Heart right ventricle (tissue), 16 donors: ENCODE data around the gene MSANTD4. TPM values are rescaled to one million over a fixed set of nuclear protein-coding genes. Genes with fewer than 3 reads are reported as not detected.
A peak's percentile ranks its signal among the peaks of the same experiment; 100 is the strongest.
"Not testable (repeated sequence)": the region's sequence is repeated elsewhere in the genome, so short reads cannot be mapped to it uniquely, and the experiment has no call there.

ENCODE experiments used
- ATAC-seq, 8 donors: fragments of 200-7000 bp; cut with Tn5 transposase; one replicate each; pipeline ENCODE4 v1.9.1; 2020; ENCODE audit warnings: mild to moderate bottlenecking in 8 of 8, moderate library complexity in 8 of 8, moderate number of reproducible peaks in 1 of 8
- DNase-seq, 2 donors: peaks; one replicate each; pipeline ENCODE4 v3.0.0-alpha.2; 2020
- H3K27ac ChIP-seq, 10 donors: fragments of 200-600 bp; sonication (generic) in 2 of 10; one replicate each; pipeline versions ENCODE4 v1.5.0 to v1.8.0; 2020 to 2022; ENCODE audit warnings: mild to moderate bottlenecking in 3 of 10
- H3K27me3 ChIP-seq, 7 donors: fragments of 200-600 bp; one replicate each; pipeline ENCODE4 v1.8.0; 2021 to 2022; ENCODE audit warnings: mild to moderate bottlenecking in 2 of 7
- H3K36me3 ChIP-seq, 9 donors: fragments of 200-600 bp; sonication (generic) in 1 of 9; one replicate each; pipeline versions ENCODE4 v1.5.0 to v1.8.0; 2020 to 2022; ENCODE audit warnings: mild to moderate bottlenecking in 2 of 9
- H3K4me1 ChIP-seq, 9 donors: fragments of 200-600 bp; sonication (generic) in 1 of 9; one replicate each; pipeline versions ENCODE4 v1.5.0 to v1.8.0; 2020 to 2022; ENCODE audit warnings: mild to moderate bottlenecking in 4 of 9
- H3K4me3 ChIP-seq, 10 donors: fragments of 200-600 bp; sonication (generic) in 2 of 10; one replicate each; pipeline versions ENCODE4 v1.5.0 to v1.8.0; 2020 to 2022; ENCODE audit warnings: mild to moderate bottlenecking in 7 of 10, moderate library complexity in 2 of 10
- H3K9me3 ChIP-seq, 11 donors: fragments of 200-600 bp in 10 of 11; sonication (generic) in 2 of 11; one replicate each; pipeline versions ENCODE4 v1.5.0 to v1.8.0; 2013 to 2022; ENCODE audit warnings: mild to moderate bottlenecking in 2 of 11, control low read depth in 1 of 11, moderate library complexity in 1 of 11
- WGBS, 2 donors: extraction: QIAGEN DNeasy Blood & Tissue Kit; methylation state at CpG; one replicate each; pipeline ENCODE4 v1.1.7; 2013; ENCODE audit warnings: inconsistent platforms in 1 of 2; 5-methylcytosine and 5-hydroxymethylcytosine counted together
- intact Hi-C, 10 donors: fragments of 100-400 bp; cut with DNase I; formaldehyde crosslinking; loops; one replicate each; pipeline versions ENCODE4 v1.11.1 to v1.14.2; 2022
- polyA plus RNA-seq, 2 donors: library from polyadenylated mRNA; stranded (reverse); fragments of 200-250 nt; gene quantifications; one replicate each; pipeline ENCODE4 v1.2.3, GENCODE V29; 2013
- total RNA-seq, 10 donors: library from RNA; stranded (reverse); fragmentation: NEBNext Ultra II Directional in 3 of 10; extraction: Animal tissue kit (Norgen Biotek cat#: 25700) in 3 of 10; gene quantifications; one replicate each; pipeline versions ENCODE4 v1.2.1 to v1.2.4, GENCODE V29; 2021 to 2023
- TF ChIP-seq, protein P1 (sequence below), 9 donors: fragments of 200-600 bp; sonication (generic) in 2 of 9; IDR thresholded peaks; one replicate each; pipeline versions ENCODE4 v1.5.0 to v1.8.0; 2021 to 2022; ENCODE audit warnings: antibody characterized with exemption in 9 of 9, mild to moderate bottlenecking in 5 of 9, moderate library complexity in 1 of 9
- donor health status: Arrhythmogenic right ventricular cardiomyopathy.
- donor health status: ischemic (EF 13 %, LVEDD 7.1; RV severe dilation, severe dysfunction).
- donor health status: healthy with polysubstance abuse.
- donor health status: DM: no; HTN: yes; CAD: no.
- donor health status: DM: no; HTN: no; CAD: no.
- donor health status: ischemic (EF 25% LVEDD 6.9; RV normal size, moderate dysfunction).
- donor health status: ischemic (EF 25% LVEDD 5.7; RV mildly dilated, moderate dysfunction).
- donor health status: healthy.
- donor health status: DM: yes; HTN: yes; CAD: no.
- donor health status: Ischemic cardiomyopathy.
- donor health status: ischemic (EF 35%, LVEDD 5.7; RV mildly dilated, moderate dysfunction).
- donor health status: nonischemic (EF 11% LVEDD 7.7; RV severe dilation, severe dysfunction).
- donor health status: DM: yes; HTN: yes; CAD: no.
- donor health status: PGD.
- donor health status: ischemic (EF 29% LVEDD 5.4; RV normal size, mild dysfunction).
- donor health status: nonischemic (EF 23%, LVEDD 6.1; RV moderate dilation, normal function).

MSANTD4 gene
- total and polyA plus RNA-seq, 12 donors: 7.7 to 30.5 (median 21.9) TPM

- Histone ChIP-seq H3K36me3 (peaks cover 0 to 17% (median 11%) of the 10 kb centered on the region in 9 donors), H3K9me3 (no peaks in the 10 kb centered on the region), H3K4me1 (peaks cover 0 to 78% (median 35%) of the 10 kb centered on the region in 9 donors), H3K27ac (no peak overlapping the region), H3K27me3 (no peaks in the 10 kb centered on the region), H3K4me3 (no peak overlapping the region)
- intact Hi-C loops: no loop called here
- TF ChIP-seq, protein P1, sequence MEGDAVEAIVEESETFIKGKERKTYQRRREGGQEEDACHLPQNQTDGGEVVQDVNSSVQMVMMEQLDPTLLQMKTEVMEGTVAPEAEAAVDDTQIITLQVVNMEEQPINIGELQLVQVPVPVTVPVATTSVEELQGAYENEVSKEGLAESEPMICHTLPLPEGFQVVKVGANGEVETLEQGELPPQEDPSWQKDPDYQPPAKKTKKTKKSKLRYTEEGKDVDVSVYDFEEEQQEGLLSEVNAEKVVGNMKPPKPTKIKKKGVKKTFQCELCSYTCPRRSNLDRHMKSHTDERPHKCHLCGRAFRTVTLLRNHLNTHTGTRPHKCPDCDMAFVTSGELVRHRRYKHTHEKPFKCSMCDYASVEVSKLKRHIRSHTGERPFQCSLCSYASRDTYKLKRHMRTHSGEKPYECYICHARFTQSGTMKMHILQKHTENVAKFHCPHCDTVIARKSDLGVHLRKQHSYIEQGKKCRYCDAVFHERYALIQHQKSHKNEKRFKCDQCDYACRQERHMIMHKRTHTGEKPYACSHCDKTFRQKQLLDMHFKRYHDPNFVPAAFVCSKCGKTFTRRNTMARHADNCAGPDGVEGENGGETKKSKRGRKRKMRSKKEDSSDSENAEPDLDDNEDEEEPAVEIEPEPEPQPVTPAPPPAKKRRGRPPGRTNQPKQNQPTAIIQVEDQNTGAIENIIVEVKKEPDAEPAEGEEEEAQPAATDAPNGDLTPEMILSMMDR (IDR thresholded peaks at IDR 0.05): no peak
- 85 to 94% methylated on average over 2 of the region's 2 CpGs for WGBS, 2 donors
- ATAC-seq (no peak), DNase-seq (no peak)
Measured at GRCh38 chr11:106014620-106015019, 7.4 kb downstream of the MSANTD4 start.

GRCh38 chr11:106014035-106014434, 8.0 kb downstream of the MSANTD4 start:
- H3K27ac ChIP-seq: no peak overlapping the region
- 98 to 100% methylated on average over 2 of the region's 2 CpGs for WGBS, 2 donors
- ATAC-seq (no peak), DNase-seq (no peak)
- peaks cover 0 to 74% (median 30%) of the 10 kb centered on the region in 9 donors for H3K4me1 ChIP-seq
- TF ChIP-seq, protein P1 (IDR thresholded peaks at IDR 0.05): no peak
- H3K4me3 ChIP-seq: no peak overlapping the region
- no peaks in the 10 kb centered on the region for H3K27me3 ChIP-seq
- H3K36me3 ChIP-seq: peaks cover 0 to 23% (median 17%) of the 10 kb centered on the region in 9 donors
- no peaks in the 10 kb centered on the region for H3K9me3 ChIP-seq
- intact Hi-C loops: no loop called here

- TF ChIP-seq, protein P1 (IDR thresholded peaks at IDR 0.05): no peak
- H3K4me1 ChIP-seq: peaks cover 0 to 65% (median 28%) of the 10 kb centered on the region in 9 donors
- no peaks in the 10 kb centered on the region for H3K9me3 ChIP-seq
- peak overlapping the region in 4 of 10 donors; percentile 32 to 58 (median 48) for H3K27ac ChIP-seq
- no peak overlapping the region for H3K4me3 ChIP-seq
- 29 to 31% methylated on average over 3 of the region's 3 CpGs for WGBS, 2 donors
- peak in 1 of 2 donors; percentile 29 for DNase-seq
- intact Hi-C loops: no loop called here
- H3K27me3 ChIP-seq: no peaks in the 10 kb centered on the region
- H3K36me3 ChIP-seq: peaks cover 0 to 36% (median 19%) of the 10 kb centered on the region in 9 donors
- ATAC-seq: peak; percentile 43 to 99 (median 86)
Measured at GRCh38 chr11:106012744-106013143, 9.3 kb downstream of the MSANTD4 start.

- 75 to 77% methylated on average over 2 of the region's 2 CpGs for WGBS, 2 donors
- no peak overlapping the region for H3K4me3 ChIP-seq
- H3K27ac ChIP-seq: no peak overlapping the region
- TF ChIP-seq, protein P1 (IDR thresholded peaks at IDR 0.05): no peak
- no peaks in the 10 kb centered on the region for H3K27me3 ChIP-seq
- ATAC-seq (no peak), DNase-seq (no peak)
- H3K9me3 ChIP-seq: peaks cover 0 to under 1% (median 0%) of the 10 kb centered on the region in 11 donors
- peaks cover 0 to 56% (median 16%) of the 10 kb centered on the region in 9 donors for H3K4me1 ChIP-seq
- peaks cover 0 to 48% (median 28%) of the 10 kb centered on the region in 9 donors for H3K36me3 ChIP-seq
- intact Hi-C loops: no loop called here
Measured at GRCh38 chr11:106011481-106011880, 10.6 kb downstream of the MSANTD4 start.

DNA sequence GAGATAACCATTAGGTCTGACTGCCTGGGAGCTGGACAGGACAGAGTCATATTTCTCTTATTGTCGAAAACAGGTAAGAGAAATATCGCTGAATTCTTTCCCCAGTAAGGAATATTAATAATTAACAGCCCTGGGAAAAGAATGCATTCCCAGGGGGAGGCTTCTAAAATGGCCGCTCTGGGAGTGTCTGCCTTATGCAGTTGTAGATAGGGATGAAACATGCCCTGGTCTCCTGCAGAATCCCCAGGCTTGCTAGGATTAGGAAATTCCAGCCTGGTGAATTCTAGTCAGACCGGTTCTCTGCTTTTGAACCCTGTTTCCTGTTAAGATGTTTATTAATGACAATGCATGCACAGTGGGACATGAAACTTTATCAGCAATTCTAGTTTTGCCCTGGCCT, 18.9 kb downstream of the MSANTD4 start:
- DNase-seq, H3K4me1 ChIP-seq, H3K27me3 ChIP-seq, H3K4me3 ChIP-seq, ATAC-seq, intact Hi-C loops, H3K27ac ChIP-seq: not testable (repeated sequence)
- Histone ChIP-seq H3K36me3 (peaks cover 0 to 44% (median 24%) of the 10 kb centered on the region in 9 donors), H3K9me3 (peaks cover 0 to 35% (median 9%) of the 10 kb centered on the region in 11 donors)
- WGBS, 2 donors: 93 to 95% methylated on average over 4 of the region's 4 CpGs
